Neural crest cell (in vitro differentiated cells): ENCODE data around the gene PRKCB. TPM values are rescaled to one million over a fixed set of nuclear protein-coding genes. Genes with fewer than 3 reads are reported as not detected.

ENCODE experiments used
- DNase-seq: peaks from one replicate; pipeline ENCODE4 v3.0.0; 2021; ENCODE audit warnings: low read depth, mixed read lengths, low spot score
- H3K27ac Mint-ChIP-seq: one replicate; pipeline ENCODE4 v1.8.0; 2021; ENCODE audit warnings: mild to moderate bottlenecking, mixed read lengths; ENCODE audit not compliant: unreplicated experiment
- H3K27me3 Mint-ChIP-seq: 2 replicates; pipeline ENCODE4 v1.8.0; 2021; ENCODE audit warnings: low read depth, mild to moderate bottlenecking, mixed read lengths
- H3K36me3 Mint-ChIP-seq: 2 replicates; pipeline ENCODE4 v1.8.0; 2021; ENCODE audit warnings: low read depth, mild to moderate bottlenecking, mixed read lengths
- H3K4me1 Mint-ChIP-seq: 2 replicates; pipeline ENCODE4 v1.8.0; 2021; ENCODE audit warnings: mixed read lengths
- H3K4me3 Mint-ChIP-seq: one replicate; pipeline ENCODE4 v1.8.0; 2021; ENCODE audit warnings: mild to moderate bottlenecking, mixed read lengths
- H3K9me3 Mint-ChIP-seq: 2 replicates; pipeline ENCODE4 v1.8.0; 2021; ENCODE audit warnings: mixed read lengths
- CTCF ChIP-seq: fragments of 200-600 bp; sonication (generic); conservative IDR thresholded peaks from 2 replicates; pipeline ENCODE4 v1.5.0; 2021; ENCODE audit warnings: antibody characterized with exemption, mild to moderate bottlenecking
- total RNA-seq: library from RNA; stranded (reverse); gene quantifications from 2 replicates; pipeline ENCODE4 v1.2.1, GENCODE V29; 2021

PRKCB gene
- total RNA-seq, 1 donor from 2014 or later, result 0.77 TPM

DNA sequence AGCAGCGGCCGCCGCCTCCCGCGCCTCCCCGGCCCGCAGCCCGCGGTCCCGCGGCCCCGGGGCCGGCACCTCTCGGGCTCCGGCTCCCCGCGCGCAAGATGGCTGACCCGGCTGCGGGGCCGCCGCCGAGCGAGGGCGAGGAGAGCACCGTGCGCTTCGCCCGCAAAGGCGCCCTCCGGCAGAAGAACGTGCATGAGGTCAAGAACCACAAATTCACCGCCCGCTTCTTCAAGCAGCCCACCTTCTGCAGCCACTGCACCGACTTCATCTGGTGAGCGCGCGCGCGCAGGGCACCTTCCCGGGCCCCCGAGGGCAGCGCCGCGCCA lies 258 bp downstream of the PRKCB start:
- no peak for DNase-seq
- Mint-ChIP-seq H3K36me3 (no peaks in the 10 kb centered on the region), H3K9me3 (no peaks in the 10 kb centered on the region), H3K27ac (no peak overlapping the region), H3K27me3 (peaks cover 70% of the 10 kb centered on the region), H3K4me3 (no peak overlapping the region), H3K4me1 (peaks cover 12% of the 10 kb centered on the region)
- TF ChIP-seq CTCF, result no peak

- peaks cover 70% of the 10 kb centered on the region for H3K27me3 Mint-ChIP-seq
- H3K4me3 Mint-ChIP-seq, result peak overlapping the region; percentile 87
Observed at GRCh38 chr16:23836404-23837311, 875 bp downstream of the PRKCB start.

DNA sequence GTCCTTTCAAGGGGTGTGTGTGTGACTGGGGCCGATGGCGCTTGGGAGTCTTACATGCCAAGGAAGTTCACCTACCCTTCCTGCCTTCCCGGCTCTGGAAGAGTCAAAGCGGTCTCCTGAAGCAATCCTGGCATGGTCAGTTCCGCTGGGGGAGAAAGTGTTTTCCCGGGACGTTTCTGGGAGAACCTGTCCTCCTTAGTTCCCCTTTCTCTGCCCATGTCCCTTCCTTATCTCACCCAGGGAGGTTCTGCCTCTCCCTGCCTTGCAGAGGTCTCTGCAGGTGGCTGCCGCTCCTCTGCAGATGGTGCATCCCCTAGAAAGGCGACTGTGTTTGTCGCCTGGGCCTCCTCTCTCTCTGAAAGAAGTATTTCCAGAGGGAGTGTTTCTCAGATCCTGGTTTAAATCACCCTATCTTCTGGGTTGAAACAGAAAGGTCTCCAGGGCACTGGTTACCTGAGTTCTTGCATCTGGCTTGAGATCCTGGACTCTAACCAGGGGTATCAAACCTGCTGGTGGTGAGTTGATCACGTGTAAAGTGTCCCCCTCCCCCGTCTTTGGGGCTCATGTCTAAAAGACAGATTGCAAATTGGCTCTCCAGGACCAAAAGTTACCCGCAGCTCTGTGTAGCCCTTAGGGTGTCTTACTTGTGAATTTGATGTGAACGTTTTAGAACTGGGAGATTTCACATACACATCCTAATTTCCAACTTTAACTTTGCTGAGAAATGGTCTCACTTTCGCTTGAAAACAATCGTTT lies 1.9 kb downstream of the PRKCB start:
- no peak for TF ChIP-seq CTCF
- H3K4me1 Mint-ChIP-seq, result peaks cover 12% of the 10 kb centered on the region
- no peaks in the 10 kb centered on the region for H3K36me3 Mint-ChIP-seq
- no peak for DNase-seq
- no peaks in the 10 kb centered on the region for H3K9me3 Mint-ChIP-seq
- peaks cover 75% of the 10 kb centered on the region for H3K27me3 Mint-ChIP-seq
- no peak overlapping the region for H3K27ac Mint-ChIP-seq
- H3K4me3 Mint-ChIP-seq, result peak overlapping the region; percentile 87

More at GRCh38 chr16:23836404-23837311, 875 bp downstream of the PRKCB start:
- no peaks in the 10 kb centered on the region for H3K9me3 Mint-ChIP-seq
- no peak overlapping the region for H3K27ac Mint-ChIP-seq
- H3K36me3 Mint-ChIP-seq, result no peaks in the 10 kb centered on the region
- DNase-seq, result peak; percentile 8
- peaks cover 12% of the 10 kb centered on the region for H3K4me1 Mint-ChIP-seq
- TF ChIP-seq CTCF, result peak; percentile 34

DNA sequence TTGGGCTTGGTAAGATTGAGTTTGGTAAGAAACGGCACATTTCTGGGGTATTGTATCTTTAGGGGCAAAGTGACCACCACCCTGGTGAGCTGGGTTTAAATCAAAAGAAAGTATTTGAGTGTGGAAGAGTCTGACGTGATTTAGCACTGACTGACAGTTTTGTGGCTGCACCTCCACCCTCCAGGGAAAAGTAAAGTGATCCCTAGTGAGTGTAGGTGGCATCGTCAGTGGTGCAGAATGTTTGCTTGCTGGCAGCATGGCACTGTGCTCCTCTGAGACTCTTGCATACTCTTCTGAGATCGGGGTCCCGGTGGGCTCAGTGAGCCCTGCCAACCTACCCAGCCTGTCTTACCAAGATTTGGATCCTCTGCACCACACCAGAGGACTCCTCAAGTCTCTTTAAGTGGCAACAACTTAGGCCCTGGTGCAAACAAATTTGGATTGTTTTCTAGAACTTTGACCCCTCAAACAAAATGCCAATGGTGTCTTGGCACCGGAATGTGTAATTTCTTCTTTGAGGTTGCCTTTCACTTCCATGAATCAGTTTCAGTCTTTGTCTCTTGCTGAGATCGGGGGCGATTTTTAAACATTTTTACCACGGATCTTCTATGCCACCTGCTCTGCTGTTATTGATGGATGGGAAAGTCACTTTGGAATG lies 2.8 kb downstream of the PRKCB start:
- TF ChIP-seq CTCF, result no peak
- H3K4me3 Mint-ChIP-seq, result peak overlapping the region; percentile 26
- peaks cover 12% of the 10 kb centered on the region for H3K4me1 Mint-ChIP-seq
- no peaks in the 10 kb centered on the region for H3K9me3 Mint-ChIP-seq
- H3K36me3 Mint-ChIP-seq, result no peaks in the 10 kb centered on the region
- no peak for DNase-seq
- no peak overlapping the region for H3K27ac Mint-ChIP-seq
- peaks cover 77% of the 10 kb centered on the region for H3K27me3 Mint-ChIP-seq

DNA sequence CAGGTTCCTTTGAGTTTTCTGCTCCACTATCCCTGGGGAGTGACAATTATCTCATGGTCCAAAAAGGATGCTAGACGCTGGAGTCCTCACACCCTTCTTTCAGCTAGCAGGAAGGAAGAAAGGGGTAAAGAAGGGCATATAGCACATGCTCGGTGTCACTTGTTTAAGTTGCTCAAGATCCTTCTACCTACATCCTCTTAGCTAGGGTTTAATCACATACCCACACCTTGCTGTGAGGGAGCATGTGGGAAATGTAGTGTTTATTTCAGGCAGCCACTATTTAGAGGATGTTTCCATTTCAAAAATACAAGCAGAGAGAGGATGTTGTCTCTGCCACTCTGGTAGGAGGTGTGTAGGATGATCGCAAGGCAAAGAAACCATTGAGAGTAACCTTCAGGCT lies 4.5 kb downstream of the PRKCB start:
- Mint-ChIP-seq H3K27me3 (peaks cover 72% of the 10 kb centered on the region), H3K36me3 (no peaks in the 10 kb centered on the region)
- DNase-seq, result no peak

More for the DNA sequence above, 4.5 kb downstream of the PRKCB start:
- peaks cover 7% of the 10 kb centered on the region for H3K4me1 Mint-ChIP-seq
- H3K9me3 Mint-ChIP-seq, result no peaks in the 10 kb centered on the region
- H3K4me3 Mint-ChIP-seq, result no peak overlapping the region
- TF ChIP-seq CTCF, result no peak
- H3K27ac Mint-ChIP-seq, result no peak overlapping the region
